ENCODE measurements around the gene TBC1D22A. TPM values are rescaled to one million over a fixed set of nuclear protein-coding genes. Genes with fewer than 3 reads are reported as not detected.

Gene TBC1D22A
- polyA plus RNA-seq, 1 donor (not counting 4 experiments of a cell fraction or from before 2014, with no cell fraction given) = 20.9 TPM

GRCh38 chr22:46803031-46803880 is 40.8 kb downstream of the TBC1D22A start:
- peaks cover 34% of the 10 kb centered on the region for H3K79me2 ChIP-seq (ENCODE audit: control insufficient read depth, insufficient read depth, low read length)
- TF ChIP-seq, protein P1, sequence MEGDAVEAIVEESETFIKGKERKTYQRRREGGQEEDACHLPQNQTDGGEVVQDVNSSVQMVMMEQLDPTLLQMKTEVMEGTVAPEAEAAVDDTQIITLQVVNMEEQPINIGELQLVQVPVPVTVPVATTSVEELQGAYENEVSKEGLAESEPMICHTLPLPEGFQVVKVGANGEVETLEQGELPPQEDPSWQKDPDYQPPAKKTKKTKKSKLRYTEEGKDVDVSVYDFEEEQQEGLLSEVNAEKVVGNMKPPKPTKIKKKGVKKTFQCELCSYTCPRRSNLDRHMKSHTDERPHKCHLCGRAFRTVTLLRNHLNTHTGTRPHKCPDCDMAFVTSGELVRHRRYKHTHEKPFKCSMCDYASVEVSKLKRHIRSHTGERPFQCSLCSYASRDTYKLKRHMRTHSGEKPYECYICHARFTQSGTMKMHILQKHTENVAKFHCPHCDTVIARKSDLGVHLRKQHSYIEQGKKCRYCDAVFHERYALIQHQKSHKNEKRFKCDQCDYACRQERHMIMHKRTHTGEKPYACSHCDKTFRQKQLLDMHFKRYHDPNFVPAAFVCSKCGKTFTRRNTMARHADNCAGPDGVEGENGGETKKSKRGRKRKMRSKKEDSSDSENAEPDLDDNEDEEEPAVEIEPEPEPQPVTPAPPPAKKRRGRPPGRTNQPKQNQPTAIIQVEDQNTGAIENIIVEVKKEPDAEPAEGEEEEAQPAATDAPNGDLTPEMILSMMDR (optimal IDR thresholded peaks at IDR 0.05 in 1 of 3, IDR thresholded peaks at IDR 0.05 in 1 of 3, conservative IDR thresholded peaks at IDR 0.05 in 1 of 3; ENCODE audit: extremely low read depth in 1 of 3, insufficient read depth in 2 of 3, low read length in 3 of 3) = peak; percentile 90 to 98 (median 98)
- TF ChIP-seq EZH2 (IDR thresholded peaks at IDR 0.05; ENCODE audit: low read length) = no peak
- H3K36me3 ChIP-seq (ENCODE audit: control insufficient read depth in 2 of 2, extremely low read depth in 1 of 2, insufficient read depth in 2 of 2, low read length in 2 of 2) = peaks cover 34 to 41% of the 10 kb centered on the region in 2 experiments
- no peaks in the 10 kb centered on the region for H3K4me1 ChIP-seq (ENCODE audit: control insufficient read depth, extremely low read depth, insufficient read depth, low read length)
- no peaks in the 10 kb centered on the region for H3K27me3 ChIP-seq (ENCODE audit: control insufficient read depth, extremely low read depth, insufficient read depth, low read length)
- H3K9me1 ChIP-seq (ENCODE audit: control insufficient read depth, extremely low read depth, insufficient read depth, low read length) = no peaks in the 10 kb centered on the region
- no peak for FAIRE-seq
- no peaks in the 10 kb centered on the region for H3K9me3 ChIP-seq (ENCODE audit: control insufficient read depth, low read depth, low read length)
- H4K20me1 ChIP-seq (ENCODE audit: control insufficient read depth, extremely low read depth, insufficient read depth, low read length) = peaks cover 12% of the 10 kb centered on the region
- peak overlapping the region; percentile 4 for H3K4me2 ChIP-seq (ENCODE audit: control insufficient read depth, extremely low read depth, insufficient read depth, low read depth, low read length)
- H3K4me3 ChIP-seq (ENCODE audit: control insufficient read depth in 2 of 3, extremely low read depth in 1 of 3, insufficient read depth in 2 of 3, low read depth in 1 of 3, low read length in 3 of 3) = no peak overlapping the region
- DNase-seq (ENCODE audit: low read depth, low spot score) = peak; percentile 21
- H2AFZ ChIP-seq (ENCODE audit: control insufficient read depth, low read length) = no peak overlapping the region
- H3K27ac ChIP-seq (ENCODE audit: control insufficient read depth, insufficient read depth, low read length) = no peak overlapping the region
- no peak overlapping the region for H3K9ac ChIP-seq (ENCODE audit: control insufficient read depth, extremely low read depth, insufficient read depth, low read length)
- dilution Hi-C loops (cut with MboI; ENCODE audit: extremely low pct_ligation_motif_present, low sequenced_read_pairs) = no loop called here

- H3K9ac ChIP-seq (ENCODE audit: control insufficient read depth, extremely low read depth, insufficient read depth, low read length) = no peak overlapping the region
- H2AFZ ChIP-seq (ENCODE audit: control insufficient read depth, low read length) = no peak overlapping the region
- FAIRE-seq (no peak), DNase-seq (ENCODE audit: low read depth, low spot score) (no peak)
- TF ChIP-seq EZH2 (IDR thresholded peaks at IDR 0.05; ENCODE audit: low read length) = no peak
- TF ChIP-seq, protein P1 (optimal IDR thresholded peaks at IDR 0.05 in 1 of 3, IDR thresholded peaks at IDR 0.05 in 1 of 3, conservative IDR thresholded peaks at IDR 0.05 in 1 of 3; ENCODE audit: extremely low read depth in 1 of 3, insufficient read depth in 2 of 3, low read length in 3 of 3) = no peak
- peaks cover 32 to 36% of the 10 kb centered on the region in 2 experiments for H3K36me3 ChIP-seq (ENCODE audit: control insufficient read depth in 2 of 2, extremely low read depth in 1 of 2, insufficient read depth in 2 of 2, low read length in 2 of 2)
- no peak overlapping the region for H3K4me2 ChIP-seq (ENCODE audit: control insufficient read depth, extremely low read depth, insufficient read depth, low read depth, low read length)
- H3K4me1 ChIP-seq (ENCODE audit: control insufficient read depth, extremely low read depth, insufficient read depth, low read length) = no peaks in the 10 kb centered on the region
- H3K27me3 ChIP-seq (ENCODE audit: control insufficient read depth, extremely low read depth, insufficient read depth, low read length) = no peaks in the 10 kb centered on the region
- no peaks in the 10 kb centered on the region for H3K9me3 ChIP-seq (ENCODE audit: control insufficient read depth, low read depth, low read length)
- dilution Hi-C loops (cut with MboI; ENCODE audit: extremely low pct_ligation_motif_present, low sequenced_read_pairs) = no loop called here
- no peaks in the 10 kb centered on the region for H3K9me1 ChIP-seq (ENCODE audit: control insufficient read depth, extremely low read depth, insufficient read depth, low read length)
- H4K20me1 ChIP-seq (ENCODE audit: control insufficient read depth, extremely low read depth, insufficient read depth, low read length) = peaks cover 9% of the 10 kb centered on the region
- H3K4me3 ChIP-seq (ENCODE audit: control insufficient read depth in 2 of 3, extremely low read depth in 1 of 3, insufficient read depth in 2 of 3, low read depth in 1 of 3, low read length in 3 of 3) = no peak overlapping the region
- peaks cover 31% of the 10 kb centered on the region for H3K79me2 ChIP-seq (ENCODE audit: control insufficient read depth, insufficient read depth, low read length)
- no peak overlapping the region for H3K27ac ChIP-seq (ENCODE audit: control insufficient read depth, insufficient read depth, low read length)
These were observed 41.5 kb downstream of the TBC1D22A start for GRCh38 chr22:46803936-46804335.

All from keratinocyte (primary cell).